NCI-H2107 treated with DMSO at 0.1 percent for 48 hours (cell line): ENCODE measurements around the gene TAPBPL.
"Not testable (repeated sequence)": the region's sequence is repeated elsewhere in the genome, so short reads cannot be mapped to it uniquely, and the experiment has no call there.

ENCODE experiments used
- DNase-seq: peaks from one replicate; lab custom pipeline; 2025; ENCODE audit not compliant: unreplicated experiment; lab: John Stamatoyannopoulos, UW

The TAPBPL gene

DNA sequence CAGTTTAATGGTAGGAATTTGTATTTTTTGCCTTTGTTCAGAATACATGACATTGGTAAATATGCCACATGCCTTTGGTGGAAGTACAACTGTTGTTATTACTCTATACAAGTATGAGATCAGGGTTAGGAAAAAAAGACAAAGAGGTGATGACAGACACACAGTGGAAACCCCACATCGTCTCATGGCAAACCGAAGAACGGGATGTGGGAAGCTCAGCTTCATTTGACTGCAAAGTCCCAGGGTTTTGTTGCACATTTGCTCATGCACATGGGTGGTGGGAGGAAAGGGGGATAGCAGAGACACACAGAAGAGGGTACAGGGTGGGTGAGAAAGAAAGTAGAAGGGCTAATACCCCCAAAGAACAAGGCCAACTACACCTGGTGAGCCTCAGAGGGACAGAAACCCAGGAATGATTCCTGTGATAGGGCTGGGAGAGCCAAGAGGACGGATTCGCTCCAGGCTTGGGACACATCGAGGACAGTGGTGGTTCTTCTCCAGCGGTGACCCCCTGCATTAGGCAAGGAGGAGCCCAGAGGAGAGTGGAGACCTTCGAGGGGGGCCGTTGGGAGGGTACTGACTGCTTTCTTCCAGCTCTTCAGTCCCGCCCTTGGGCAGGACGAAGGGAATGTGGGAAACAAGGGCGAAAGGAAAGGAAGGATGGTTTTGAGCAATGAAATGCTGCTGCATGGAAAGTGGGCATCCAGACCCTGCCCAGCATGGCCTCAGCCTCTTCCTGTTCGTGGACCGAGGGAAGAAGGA, 10.6 kb downstream of the TAPBPL start:
- DNase-seq = no peak

DNA sequence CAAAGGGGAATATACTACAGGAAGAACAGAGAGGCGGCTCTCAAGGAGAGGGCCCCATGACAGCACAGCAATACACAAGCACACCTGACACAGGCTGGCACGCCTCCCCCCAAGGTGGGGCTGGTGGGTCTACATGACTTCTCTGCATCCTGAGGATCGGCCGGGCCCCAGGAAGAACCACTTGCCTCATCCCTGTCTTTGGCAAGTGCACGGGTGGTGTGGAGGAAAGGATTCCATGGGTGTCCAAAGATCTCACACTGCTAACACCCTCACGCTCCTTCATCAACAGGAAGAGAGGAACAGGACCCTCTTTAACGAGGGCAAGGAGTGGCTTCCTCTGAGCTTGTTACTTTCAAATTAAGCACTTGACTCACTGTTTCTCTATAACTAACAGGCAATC, 11.4 kb downstream of the TAPBPL start:
- DNase-seq = no peak

DNA sequence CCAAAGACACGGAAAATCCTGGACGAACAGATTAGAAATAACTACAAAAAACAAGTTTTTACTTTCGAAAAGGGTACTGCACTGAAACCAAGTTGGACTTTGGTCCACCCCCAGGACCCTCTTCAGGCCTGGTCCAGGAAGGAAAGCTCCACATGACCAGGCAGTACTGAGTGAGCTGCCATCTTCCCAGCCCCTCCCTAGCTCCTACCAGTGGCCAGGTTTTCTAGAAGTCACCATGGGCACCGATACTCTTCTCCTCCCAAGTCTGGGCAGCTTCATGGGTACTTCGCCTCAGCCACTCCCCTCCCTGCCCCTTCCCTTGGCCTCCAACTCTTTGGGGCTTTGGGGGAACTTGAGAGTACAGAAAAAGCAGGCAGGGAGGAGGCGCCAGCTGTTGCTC, 12.0 kb downstream of the TAPBPL start:
- no peak for DNase-seq

DNA sequence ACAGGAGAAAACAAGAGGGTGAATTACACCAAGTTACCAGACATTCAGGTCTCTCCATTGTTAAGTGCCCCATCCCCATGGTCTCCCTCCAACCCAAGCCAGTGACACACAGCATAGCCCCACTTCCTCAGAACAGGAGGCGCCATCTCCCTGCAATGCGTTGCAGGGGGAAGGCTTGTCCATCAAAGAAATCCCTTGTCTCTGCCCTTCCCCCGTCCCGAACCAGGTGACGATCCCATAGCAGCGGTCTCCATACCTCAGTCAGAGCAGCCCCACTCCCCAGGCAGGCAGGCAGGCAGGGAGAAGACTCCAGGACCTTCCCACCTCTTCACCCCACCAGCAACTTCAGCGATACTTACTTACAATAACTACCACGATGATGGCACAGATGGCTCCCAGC, 12.7 kb downstream of the TAPBPL start:
- no peak for DNase-seq

DNA sequence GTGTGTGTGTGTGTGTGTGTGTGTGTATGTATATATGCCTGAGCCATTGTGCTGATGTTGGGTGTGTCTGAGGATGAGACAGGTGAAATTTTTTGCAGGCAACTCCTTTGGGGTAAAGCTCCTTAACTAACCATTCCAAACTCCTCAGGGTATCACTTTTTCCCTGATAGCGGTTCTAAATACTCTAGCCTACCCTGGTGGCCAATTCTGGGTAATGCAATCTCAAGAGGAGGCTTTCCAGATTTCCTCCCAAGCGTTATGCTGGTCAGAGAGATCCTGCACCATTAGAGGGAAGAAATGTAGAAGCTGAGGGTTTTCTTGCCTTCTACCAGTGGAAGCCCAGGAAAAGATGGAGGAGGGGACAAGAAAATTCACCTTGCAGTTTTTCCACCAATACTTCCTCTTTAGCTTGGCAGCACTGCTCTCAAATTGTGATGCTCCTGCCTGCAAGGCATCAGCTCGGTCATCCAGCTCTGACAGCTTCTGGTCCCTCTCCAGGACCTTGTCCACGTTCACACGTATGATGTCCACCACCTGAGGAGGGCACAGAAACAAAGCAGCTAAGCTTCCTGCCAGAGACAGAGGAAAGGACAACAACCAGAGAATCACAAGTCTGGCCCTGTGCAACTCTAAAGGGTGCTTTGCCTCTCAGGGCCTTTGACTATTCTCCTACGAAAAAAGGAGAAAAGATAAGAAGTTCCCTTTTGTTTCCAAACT, 13.8 kb downstream of the TAPBPL start:
- DNase-seq = peak; percentile 77

DNA sequence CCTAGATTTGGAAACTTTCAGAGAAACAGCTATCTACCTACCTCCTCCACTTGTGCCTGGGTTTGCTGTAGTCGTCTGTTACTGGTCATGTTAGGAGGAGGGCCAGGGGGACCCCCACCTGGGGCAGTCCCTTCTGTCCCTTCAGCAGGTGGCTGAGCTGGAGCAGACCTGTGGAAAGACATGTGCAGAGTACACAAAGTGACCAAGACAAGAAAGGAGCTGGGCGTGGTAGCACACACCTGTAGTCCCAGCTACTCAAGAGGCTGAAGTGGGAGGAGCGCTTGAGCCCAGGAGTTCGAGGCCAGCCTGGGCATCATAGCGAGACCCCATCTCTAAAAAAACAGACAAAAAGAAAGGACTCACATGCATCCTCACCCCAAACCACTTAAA, 14.3 kb downstream of the TAPBPL start:
- no peak for DNase-seq

DNA sequence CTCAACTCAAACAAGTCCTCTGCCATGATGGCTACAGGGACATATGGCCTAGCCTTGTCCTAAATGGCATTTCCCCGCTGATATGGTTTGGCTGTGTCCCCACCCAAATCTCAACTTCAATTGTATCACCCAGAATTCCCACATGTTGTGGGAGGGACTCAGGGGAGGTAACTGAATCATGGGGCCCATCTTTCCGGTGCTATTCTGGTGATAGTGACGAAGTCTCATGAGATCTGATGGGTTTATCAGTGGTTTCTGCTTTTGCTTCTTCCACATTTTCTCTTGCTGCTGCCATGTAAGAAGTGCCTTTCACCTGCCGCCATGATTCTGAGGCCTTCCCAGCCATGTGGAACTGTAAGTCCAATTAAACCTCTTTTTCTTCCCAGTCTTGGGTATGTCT, 14.9 kb downstream of the TAPBPL start:
- not testable (repeated sequence) for DNase-seq

DNA sequence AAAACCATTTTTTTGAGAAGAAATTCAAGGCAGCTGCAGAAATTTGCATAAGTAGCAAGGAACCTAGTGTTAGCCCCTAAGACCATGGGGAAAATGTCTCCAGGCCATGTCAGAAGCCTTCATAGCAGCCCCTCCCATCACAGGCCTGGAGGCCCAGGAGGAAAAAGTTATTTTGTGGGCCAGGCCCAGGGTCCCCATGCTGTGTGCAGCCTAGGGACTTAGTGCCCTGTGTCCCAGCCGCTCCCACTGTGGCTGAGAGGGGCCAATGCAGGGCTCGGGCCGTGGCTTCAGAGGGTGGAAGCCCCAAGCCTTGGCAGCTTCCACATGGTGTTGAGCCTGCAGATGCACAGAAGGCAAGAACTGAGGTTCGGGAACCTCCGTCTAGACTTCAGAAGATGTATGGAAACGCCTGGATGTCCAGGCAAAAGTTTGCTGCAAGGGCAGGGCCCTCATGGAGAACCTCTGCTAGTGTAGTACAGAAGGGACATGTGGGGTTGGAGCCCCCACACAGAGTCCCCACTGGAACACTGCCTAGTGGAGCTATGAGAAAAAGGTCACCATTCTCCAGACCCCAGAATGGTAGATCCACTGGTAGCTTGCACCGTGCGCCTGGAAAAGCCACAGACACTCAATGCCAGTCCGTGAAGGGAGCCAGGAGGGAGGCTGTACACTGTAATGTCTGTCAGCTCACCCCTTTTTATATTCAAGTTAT, 15.9 kb downstream of the TAPBPL start:
- not testable (repeated sequence) for DNase-seq

DNA sequence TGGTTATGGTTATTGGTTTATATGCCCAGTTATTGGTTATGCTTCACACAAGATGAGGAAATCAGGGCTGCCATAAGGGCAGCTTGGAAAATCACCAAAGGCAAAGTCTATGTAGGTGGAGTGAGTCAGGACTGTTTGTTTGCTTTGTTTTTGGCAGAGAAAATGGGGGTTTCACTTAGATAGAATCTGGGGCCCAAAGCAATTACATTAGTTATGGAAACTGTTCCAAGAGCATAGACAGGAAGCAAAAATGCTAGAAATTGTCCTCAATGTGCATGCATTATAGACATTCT, 16.4 kb downstream of the TAPBPL start:
- no peak for DNase-seq

DNA sequence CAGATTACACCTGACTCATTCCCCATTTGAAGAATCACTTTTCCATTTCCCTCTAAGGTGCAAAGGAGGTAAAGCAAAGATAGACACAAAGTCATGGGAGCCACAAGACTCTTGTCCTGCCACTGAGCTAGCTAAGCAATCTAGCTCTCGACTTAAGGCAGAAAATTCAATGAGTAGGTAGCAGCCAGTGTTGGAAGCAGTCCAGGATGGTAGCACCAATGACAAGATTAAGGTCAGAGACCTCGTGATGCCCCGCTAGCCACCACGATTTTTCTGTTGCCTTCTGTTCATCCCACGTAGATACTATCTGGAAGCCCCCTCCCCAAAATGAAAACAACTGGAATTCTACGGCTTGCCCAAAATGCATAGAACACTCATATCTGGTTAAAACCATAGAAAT, 17.2 kb downstream of the TAPBPL start:
- DNase-seq = no peak

DNA sequence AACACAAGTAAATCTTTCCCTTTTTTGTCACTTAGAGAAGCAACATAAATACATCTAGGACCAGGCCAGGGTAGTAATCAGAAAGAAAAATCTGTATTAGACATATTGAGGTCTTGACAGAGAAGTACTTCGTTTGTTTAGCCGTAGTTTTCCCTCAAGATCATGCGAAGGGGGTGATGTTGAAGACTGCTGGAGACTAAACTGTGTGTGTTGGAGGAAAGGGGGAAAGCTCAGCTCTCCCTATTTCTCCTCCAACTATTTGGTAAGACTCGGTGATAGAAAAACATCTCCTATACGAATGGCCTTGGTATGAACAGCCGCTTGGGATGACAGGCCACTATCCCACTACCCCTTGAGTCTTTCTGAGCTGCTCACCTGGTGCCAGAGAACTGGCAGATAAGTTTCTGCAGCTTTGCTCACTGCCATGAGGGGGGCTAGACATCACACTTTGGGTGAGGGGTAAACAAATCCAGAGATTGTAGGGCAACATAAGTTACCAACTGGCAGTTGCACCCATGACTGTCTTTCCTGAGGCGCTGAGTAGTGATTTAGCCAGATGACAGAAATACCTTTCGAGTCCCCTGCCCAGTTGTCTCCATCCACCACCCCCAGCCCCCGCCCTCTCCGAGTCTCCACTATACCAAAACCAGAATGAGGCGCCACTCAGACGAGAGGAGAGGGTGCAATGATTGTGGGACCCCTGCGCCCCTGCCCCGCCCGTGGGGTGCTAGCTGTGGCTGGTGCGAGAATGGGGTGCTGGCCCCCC, 17.9 kb downstream of the TAPBPL start:
- no peak for DNase-seq

DNA sequence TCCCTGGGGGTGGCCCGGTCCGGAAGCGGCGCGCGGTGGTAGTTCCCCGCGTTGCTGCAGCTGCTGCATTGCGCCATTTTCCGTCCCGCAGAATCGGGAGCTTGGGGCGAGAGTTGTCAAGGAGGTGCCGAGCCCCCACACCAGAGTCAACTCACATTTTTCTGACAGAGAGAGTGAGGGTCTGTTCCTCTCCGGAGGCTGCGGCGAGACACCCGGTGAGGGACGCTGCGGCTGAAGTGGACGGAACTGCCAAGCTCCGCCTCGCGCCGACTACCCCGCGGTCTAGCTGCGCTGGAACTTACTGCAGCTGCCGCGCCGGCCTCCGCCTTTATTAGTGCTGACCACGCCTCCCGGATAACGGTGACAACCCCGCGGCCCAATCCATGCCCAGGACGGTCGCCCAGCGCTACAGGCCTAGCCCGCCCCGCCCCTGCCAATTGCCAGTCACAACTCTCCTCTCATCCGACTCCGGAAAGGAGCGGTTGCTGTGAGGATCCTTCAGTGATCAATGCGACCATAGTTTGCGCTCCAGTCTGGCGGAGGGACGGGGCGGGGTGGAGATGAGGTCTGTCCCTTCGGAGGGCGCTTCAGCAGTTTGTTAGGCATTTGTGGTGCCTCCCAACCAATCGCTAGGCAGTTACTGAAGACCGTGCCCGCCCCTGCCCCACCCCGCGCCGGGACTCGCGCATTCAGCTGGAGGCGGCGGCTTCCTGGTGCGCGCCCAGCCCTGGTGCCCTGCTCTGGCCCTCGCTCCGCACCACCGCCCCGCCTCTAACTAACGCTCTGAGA, 18.7 kb downstream of the TAPBPL start, which contains the start of gene VAMP1:
Gene VAMP1, minus strand, starts transcription at position 303 of the 789 bp plus-strand sequence. Its CDS starts 146 bp downstream, at position 157.
- DNase-seq = peak; percentile 99

DNA sequence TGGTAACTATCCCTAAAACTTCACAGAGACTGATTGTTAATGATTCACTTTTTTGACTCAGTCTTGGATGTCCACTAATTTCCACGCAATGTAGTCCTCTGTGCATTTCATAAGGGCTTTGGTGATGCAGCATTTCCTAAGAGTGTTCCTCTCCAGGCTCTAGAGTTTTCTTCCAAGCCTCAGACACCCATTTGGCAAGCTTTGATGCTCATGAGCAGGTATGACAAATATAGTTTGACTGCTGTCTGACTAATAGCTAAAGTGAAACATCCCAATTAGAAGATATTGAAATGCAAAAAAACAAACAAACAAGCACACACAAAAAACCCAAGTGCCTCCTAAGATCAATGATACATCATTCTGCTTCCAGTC, 20.1 kb downstream of the TAPBPL start:
- DNase-seq = no peak

DNA sequence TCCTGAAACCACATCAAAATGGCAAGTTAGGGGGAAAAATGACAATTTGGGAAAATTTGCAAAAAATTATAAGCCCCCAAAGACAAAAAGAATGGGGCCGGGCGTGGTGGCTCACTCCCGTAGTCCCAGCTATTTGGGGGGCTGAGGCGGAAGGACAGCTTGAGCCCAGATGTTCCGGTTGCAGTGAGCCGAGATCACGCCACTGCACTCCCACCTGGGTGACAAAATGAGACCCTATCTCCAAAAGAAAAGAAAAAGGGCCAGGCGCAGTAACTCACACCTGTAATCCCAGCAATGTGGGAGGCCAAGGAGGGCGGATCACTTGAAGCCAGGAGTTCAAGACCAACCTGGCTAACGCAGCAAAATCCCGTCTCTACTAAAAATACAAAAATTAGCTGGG, 20.6 kb downstream of the TAPBPL start:
- no peak for DNase-seq

DNA sequence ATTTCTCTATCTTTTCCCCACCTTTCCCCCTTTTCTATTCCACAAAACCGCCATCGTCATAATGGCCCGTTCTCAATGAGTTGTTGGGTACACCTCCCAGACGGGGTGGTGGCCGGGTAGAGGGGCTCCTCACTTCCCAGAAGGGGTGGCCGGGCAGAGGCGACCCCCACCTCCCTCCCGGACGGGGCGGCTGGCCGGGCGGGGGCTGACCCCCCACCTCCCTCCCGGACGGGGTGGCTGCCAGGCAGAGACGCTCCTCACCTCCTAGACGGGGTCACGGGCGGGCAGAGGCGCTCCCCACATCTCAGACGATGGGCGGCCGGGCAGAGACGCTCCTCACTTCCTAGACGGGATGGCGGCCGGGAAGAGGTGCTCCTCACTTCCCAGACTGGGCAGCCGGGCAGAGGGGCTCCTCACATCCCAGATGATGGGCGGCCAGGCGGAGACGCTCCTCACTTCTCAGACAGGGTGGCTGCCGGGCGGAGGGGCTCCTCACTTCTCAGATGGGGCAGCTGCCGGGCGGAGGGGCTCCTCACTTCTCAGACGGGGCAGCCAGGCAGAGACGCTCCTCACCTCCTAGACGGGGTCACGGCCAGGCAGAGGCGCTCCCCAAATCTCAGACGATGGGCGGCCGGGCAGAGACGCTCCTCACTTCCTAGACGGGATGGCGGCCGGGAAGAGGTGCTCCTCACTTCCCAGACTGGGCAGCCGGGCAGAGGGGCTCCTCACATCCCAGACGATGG, 23.6 kb downstream of the TAPBPL start:
- not testable (repeated sequence) for DNase-seq

DNA sequence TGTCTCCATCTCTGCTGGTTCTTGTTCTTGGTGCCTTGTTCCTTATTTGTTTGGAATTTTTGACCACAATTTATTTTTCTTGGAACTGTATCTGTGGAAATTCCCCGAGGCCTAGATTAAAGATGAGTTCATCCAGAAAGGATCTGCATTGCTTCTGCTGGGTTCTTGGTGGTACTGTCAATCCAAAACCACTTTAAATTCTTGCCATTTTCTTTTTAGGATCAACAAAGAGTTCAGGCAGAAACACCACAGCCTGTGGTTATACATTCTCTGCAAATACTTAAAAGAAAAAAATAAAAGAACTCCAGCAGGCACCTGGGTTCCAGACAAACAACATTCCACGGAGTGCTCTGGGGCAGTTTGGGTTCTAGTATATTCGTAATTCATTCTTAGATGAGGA, 24.6 kb downstream of the TAPBPL start:
- no peak for DNase-seq

DNA sequence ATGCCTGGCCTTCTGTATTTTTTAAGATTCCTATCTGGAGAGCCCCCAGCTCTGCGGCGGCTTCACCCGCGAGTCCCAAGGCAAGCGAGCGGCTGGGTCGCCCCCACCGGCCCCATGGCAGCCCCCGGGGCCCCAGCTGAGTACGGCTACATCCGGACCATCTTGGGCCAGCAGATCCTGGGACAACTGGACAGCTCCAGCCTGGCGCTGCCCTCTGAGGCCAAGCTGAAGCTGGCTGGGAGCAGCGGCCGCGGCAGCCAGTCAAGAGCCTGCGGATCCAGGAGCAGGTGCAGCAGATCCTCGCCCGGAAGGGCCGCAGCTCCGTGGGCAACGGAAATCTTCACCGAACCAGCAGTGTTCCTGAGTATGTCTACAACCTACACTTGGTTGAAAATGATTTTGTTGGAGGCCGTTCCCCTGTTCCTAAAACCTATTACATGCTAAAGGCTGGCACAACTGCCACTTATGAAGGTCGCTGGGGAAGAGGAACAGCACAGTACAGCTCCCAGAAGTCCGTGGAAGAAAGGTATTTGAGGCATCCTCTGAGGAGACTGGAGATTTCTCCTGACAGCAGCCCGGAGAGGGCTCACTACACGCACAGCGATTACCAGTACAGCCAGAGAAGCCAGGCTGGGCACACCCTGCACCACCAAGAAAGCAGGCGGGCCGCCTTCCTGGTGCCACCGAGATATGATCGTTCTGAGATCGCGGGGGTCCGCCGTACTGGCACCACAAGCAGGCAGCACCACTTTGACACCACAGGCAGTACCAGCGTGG, 25.9 kb downstream of the TAPBPL start:
- not testable (repeated sequence) for DNase-seq

DNA sequence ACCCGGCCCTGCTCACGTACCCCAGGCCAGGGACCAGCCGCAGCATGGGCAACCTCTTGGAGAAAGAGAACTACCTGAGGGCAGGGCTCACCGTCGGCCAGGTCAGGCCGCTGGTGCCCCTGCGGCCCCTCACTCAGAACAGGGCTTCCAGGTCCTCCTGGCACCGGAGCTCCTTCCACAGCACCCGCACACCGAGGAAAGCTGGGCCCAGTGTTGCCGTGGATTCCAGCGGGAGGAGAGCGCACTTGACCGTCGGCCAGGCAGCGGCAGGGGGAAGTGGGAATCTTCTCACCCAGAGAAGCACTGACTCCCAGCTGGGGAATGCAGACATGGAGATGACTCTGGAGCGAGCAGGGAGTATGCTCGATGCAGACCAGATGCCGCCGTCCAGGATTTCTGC, 26.6 kb downstream of the TAPBPL start:
- no peak for DNase-seq

DNA sequence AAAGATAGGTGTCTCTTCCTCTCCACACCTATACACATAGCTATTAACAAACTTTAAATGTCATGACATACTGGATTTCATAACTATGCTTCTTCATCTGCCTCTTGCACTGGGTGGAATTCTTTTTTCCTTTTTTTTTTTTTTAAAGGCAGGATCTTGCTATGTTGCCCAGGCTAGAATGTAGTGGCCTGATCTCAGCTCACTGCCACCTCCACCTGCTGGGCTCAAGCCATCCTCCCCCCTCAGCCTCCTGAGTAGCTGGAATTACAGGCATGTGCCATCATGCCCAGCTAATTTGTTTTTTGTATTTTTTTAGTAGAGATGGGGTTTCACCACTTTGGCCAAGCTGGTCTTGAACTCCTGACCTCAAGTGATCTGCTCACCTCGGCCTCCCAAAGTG, 36.4 kb downstream of the TAPBPL start:
- no peak for DNase-seq
